ENCODE measurements around the gene CANX. TPM values are rescaled to one million over a fixed set of nuclear protein-coding genes. Genes with fewer than 3 reads are reported as not detected.
"Not testable (repeated sequence)": the region's sequence is repeated elsewhere in the genome, so short reads cannot be mapped to it uniquely, and the experiment has no call there.

The CANX gene
- total RNA-seq, 1 donor = 273 TPM

- no peaks in the 10 kb centered on the region for H3K27me3 ChIP-seq (ENCODE audit: insufficient read depth, low read length)
These were observed 4.2 kb upstream of the CANX start for GRCh38 chr5:179694561-179694960.

GRCh38 chr5:179696603-179697002, 2.2 kb upstream of the CANX start:
- H3K27me3 ChIP-seq (ENCODE audit: insufficient read depth, low read length) = no peaks in the 10 kb centered on the region
- peaks cover 47% of the 10 kb centered on the region for H3K4me1 ChIP-seq (ENCODE audit: insufficient read depth, low read length)
- no peak overlapping the region for H3K4me3 ChIP-seq (ENCODE audit: low read length)
- H3K9me3 ChIP-seq (ENCODE audit: low read depth, low read length) = no peaks in the 10 kb centered on the region

More at GRCh38 chr5:179694561-179694960, 4.2 kb upstream of the CANX start:
- no peak overlapping the region for H3K4me3 ChIP-seq (ENCODE audit: low read length)
- H3K4me1 ChIP-seq (ENCODE audit: insufficient read depth, low read length) = peaks cover 30% of the 10 kb centered on the region
- no peaks in the 10 kb centered on the region for H3K9me3 ChIP-seq (ENCODE audit: low read depth, low read length)

GRCh38 chr5:179697108-179697507, 1.7 kb upstream of the CANX start:
- Histone ChIP-seq H3K27me3 (ENCODE audit: insufficient read depth, low read length) (no peaks in the 10 kb centered on the region), H3K9me3 (ENCODE audit: low read depth, low read length) (no peaks in the 10 kb centered on the region), H3K4me1 (ENCODE audit: insufficient read depth, low read length) (peaks cover 53% of the 10 kb centered on the region), H3K4me3 (ENCODE audit: low read length) (no peak overlapping the region)

GRCh38 chr5:179697543-179697942, 1.2 kb upstream of the CANX start:
- H3K4me1 ChIP-seq (ENCODE audit: insufficient read depth, low read length) = peaks cover 54% of the 10 kb centered on the region
- not testable (repeated sequence) for H3K9me3 ChIP-seq (ENCODE audit: low read depth, low read length); H3K27me3 ChIP-seq (ENCODE audit: insufficient read depth, low read length)
- H3K4me3 ChIP-seq (ENCODE audit: low read length) = peak overlapping the region; percentile 81

- Histone ChIP-seq H3K27me3 (ENCODE audit: insufficient read depth, low read length) (no peaks in the 10 kb centered on the region), H3K4me3 (ENCODE audit: low read length) (peak overlapping the region; percentile 97), H3K4me1 (ENCODE audit: insufficient read depth, low read length) (peaks cover 54% of the 10 kb centered on the region), H3K9me3 (ENCODE audit: low read depth, low read length) (no peaks in the 10 kb centered on the region)
These were observed 503 bp upstream of the CANX start for GRCh38 chr5:179697993-179698934.

GRCh38 chr5:179699616-179700237, 960 bp downstream of the CANX start:
- peaks cover 49% of the 10 kb centered on the region for H3K4me1 ChIP-seq (ENCODE audit: insufficient read depth, low read length)
- H3K27me3 ChIP-seq (ENCODE audit: insufficient read depth, low read length) = no peaks in the 10 kb centered on the region

GRCh38 chr5:179700401-179700918, 1.7 kb downstream of the CANX start:
- peaks cover 47% of the 10 kb centered on the region for H3K4me1 ChIP-seq (ENCODE audit: insufficient read depth, low read length)
- no peaks in the 10 kb centered on the region for H3K27me3 ChIP-seq (ENCODE audit: insufficient read depth, low read length)
- H3K4me3 ChIP-seq (ENCODE audit: low read length) = no peak overlapping the region
- no peaks in the 10 kb centered on the region for H3K9me3 ChIP-seq (ENCODE audit: low read depth, low read length)

More at GRCh38 chr5:179699616-179700237, 960 bp downstream of the CANX start:
- H3K4me3 ChIP-seq (ENCODE audit: low read length) = peak overlapping the region; percentile 97
- H3K9me3 ChIP-seq (ENCODE audit: low read depth, low read length) = no peaks in the 10 kb centered on the region

GRCh38 chr5:179716286-179716685, 17.5 kb downstream of the CANX start:
- Histone ChIP-seq H3K4me3 (ENCODE audit: low read length) (no peak overlapping the region), H3K9me3 (ENCODE audit: low read depth, low read length) (no peaks in the 10 kb centered on the region), H3K27me3 (ENCODE audit: insufficient read depth, low read length) (no peaks in the 10 kb centered on the region), H3K4me1 (ENCODE audit: insufficient read depth, low read length) (no peaks in the 10 kb centered on the region)

GRCh38 chr5:179720222-179720621, 21.5 kb downstream of the CANX start:
- Histone ChIP-seq H3K4me3 (ENCODE audit: low read length) (no peak overlapping the region), H3K9me3 (ENCODE audit: low read depth, low read length) (no peaks in the 10 kb centered on the region), H3K4me1 (ENCODE audit: insufficient read depth, low read length) (no peaks in the 10 kb centered on the region), H3K27me3 (ENCODE audit: insufficient read depth, low read length) (no peaks in the 10 kb centered on the region)

- no peak overlapping the region for H3K4me3 ChIP-seq (ENCODE audit: low read length)
- no peaks in the 10 kb centered on the region for H3K9me3 ChIP-seq (ENCODE audit: low read depth, low read length)
- H3K27me3 ChIP-seq (ENCODE audit: insufficient read depth, low read length) = no peaks in the 10 kb centered on the region
- peaks cover 8% of the 10 kb centered on the region for H3K4me1 ChIP-seq (ENCODE audit: insufficient read depth, low read length)
These were observed 25.4 kb downstream of the CANX start for GRCh38 chr5:179724163-179724562.

- H3K27me3 ChIP-seq (ENCODE audit: insufficient read depth, low read length) = no peaks in the 10 kb centered on the region
- H3K9me3 ChIP-seq (ENCODE audit: low read depth, low read length) = no peaks in the 10 kb centered on the region
- peaks cover 28% of the 10 kb centered on the region for H3K4me1 ChIP-seq (ENCODE audit: insufficient read depth, low read length)
- H3K4me3 ChIP-seq (ENCODE audit: low read length) = no peak overlapping the region
These were observed 28.3 kb downstream of the CANX start for GRCh38 chr5:179727106-179727505.

GRCh38 chr5:179729303-179729702, 30.5 kb downstream of the CANX start:
- Histone ChIP-seq H3K4me3 (ENCODE audit: low read length) (no peak overlapping the region), H3K4me1 (ENCODE audit: insufficient read depth, low read length) (peaks cover 38% of the 10 kb centered on the region), H3K27me3 (ENCODE audit: insufficient read depth, low read length) (no peaks in the 10 kb centered on the region), H3K9me3 (ENCODE audit: low read depth, low read length) (no peaks in the 10 kb centered on the region)

- Histone ChIP-seq H3K27me3 (ENCODE audit: insufficient read depth, low read length) (no peaks in the 10 kb centered on the region), H3K4me3 (ENCODE audit: low read length) (no peak overlapping the region), H3K4me1 (ENCODE audit: insufficient read depth, low read length) (peaks cover 42% of the 10 kb centered on the region), H3K9me3 (ENCODE audit: low read depth, low read length) (no peaks in the 10 kb centered on the region)
These were observed 31.0 kb downstream of the CANX start for GRCh38 chr5:179729727-179730126.

- Histone ChIP-seq H3K4me1 (ENCODE audit: insufficient read depth, low read length) (peaks cover 48% of the 10 kb centered on the region), H3K4me3 (ENCODE audit: low read length) (no peak overlapping the region), H3K27me3 (ENCODE audit: insufficient read depth, low read length) (no peaks in the 10 kb centered on the region), H3K9me3 (ENCODE audit: low read depth, low read length) (no peaks in the 10 kb centered on the region)
These were observed 31.6 kb downstream of the CANX start for GRCh38 chr5:179730356-179730755.

- H3K4me3 ChIP-seq (ENCODE audit: low read length) = no peak overlapping the region
- no peaks in the 10 kb centered on the region for H3K27me3 ChIP-seq (ENCODE audit: insufficient read depth, low read length)
- peaks cover 51% of the 10 kb centered on the region for H3K4me1 ChIP-seq (ENCODE audit: insufficient read depth, low read length)
- no peaks in the 10 kb centered on the region for H3K9me3 ChIP-seq (ENCODE audit: low read depth, low read length)
These were observed 32.1 kb downstream of the CANX start for GRCh38 chr5:179730852-179731251.
